GM18526 (cell line): ENCODE measurements around the gene IRX2.

Experiments
- POLR2A ChIP-seq: IDR thresholded peaks from 3 replicates; pipeline ENCODE4 v1.6.1; 2011; ENCODE audit not compliant: insufficient read length; ENCODE audit errors: extremely low read depth

Gene IRX2

GRCh38 chr5:2698581-2698980 is 52.9 kb downstream of the IRX2 start:
- no peak for TF ChIP-seq POLR2A

DNA sequence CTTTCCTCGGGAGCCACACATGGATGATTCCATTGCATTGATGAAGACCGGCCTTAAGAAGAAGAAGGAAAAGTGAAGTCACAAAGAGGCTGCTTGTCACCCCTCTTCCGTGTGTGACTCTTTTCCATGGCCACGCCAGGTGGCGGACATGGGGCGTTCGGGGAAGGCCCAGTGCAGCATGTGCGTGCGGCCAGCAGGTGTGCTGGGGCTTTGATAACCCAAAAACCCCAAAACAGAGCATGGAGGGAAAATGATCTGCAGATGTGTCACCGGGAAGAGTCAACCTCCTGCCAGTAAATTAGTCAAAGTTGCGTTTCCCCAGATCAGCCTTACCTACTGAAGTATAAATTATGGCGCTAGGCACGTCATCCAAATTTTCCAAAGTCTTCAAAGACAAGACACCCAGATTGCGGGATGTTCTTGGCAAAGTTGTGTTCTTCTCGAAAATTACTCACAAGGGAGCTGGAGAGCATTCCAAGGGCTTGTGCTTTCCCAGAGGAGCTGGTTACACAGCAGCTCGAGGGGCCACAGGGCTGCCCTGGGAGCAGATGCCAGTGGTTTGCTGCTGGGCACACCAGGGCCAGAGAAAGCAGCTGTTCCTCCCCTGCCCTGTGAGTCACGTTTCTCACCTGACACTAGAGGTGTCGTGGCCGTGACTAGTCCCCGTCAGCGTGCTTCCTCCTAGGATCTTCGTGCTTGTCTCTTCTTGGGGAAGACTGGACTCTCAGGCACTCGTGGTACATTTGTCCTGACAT is 53.9 kb downstream of the IRX2 start:
- no peak for TF ChIP-seq POLR2A

GRCh38 chr5:2697041-2697440 is 54.4 kb downstream of the IRX2 start:
- TF ChIP-seq POLR2A = no peak
